ENCODE results near the gene GALNT9. TPM values are rescaled to one million over a fixed set of nuclear protein-coding genes. Genes with fewer than 3 reads are reported as not detected.

GALNT9 gene
- total RNA-seq, 1 donor from 2014 or later: not detected

GRCh38 chr12:132161036-132161781 is 168.2 kb downstream of the GALNT9 start:
- FAIRE-seq (no peak), DNase-seq (ENCODE audit: low read depth) (no peak)
- Histone ChIP-seq H3K27me3 (ENCODE audit: control insufficient read depth, insufficient read depth, low read length) (no peaks in the 10 kb centered on the region), H3K4me3 (ENCODE audit: low read depth, low read length) (no peak overlapping the region), H3K36me3 (ENCODE audit: control insufficient read depth, insufficient read depth, low read length) (no peaks in the 10 kb centered on the region)
- TF ChIP-seq CTCF (IDR thresholded peaks at IDR 0.05; ENCODE audit: insufficient read depth, low read length, severe bottlenecking): no peak

GRCh38 chr12:132160601-132161035 is 168.8 kb downstream of the GALNT9 start:
- no peak overlapping the region for H3K4me3 ChIP-seq (ENCODE audit: low read depth, low read length)

GRCh38 chr12:132160016-132160415 is 169.4 kb downstream of the GALNT9 start:
- Histone ChIP-seq H3K4me3 (ENCODE audit: low read depth, low read length) (no peak overlapping the region), H3K27me3 (ENCODE audit: control insufficient read depth, insufficient read depth, low read length) (no peaks in the 10 kb centered on the region), H3K36me3 (ENCODE audit: control insufficient read depth, insufficient read depth, low read length) (no peaks in the 10 kb centered on the region)
- TF ChIP-seq CTCF (IDR thresholded peaks at IDR 0.05; ENCODE audit: insufficient read depth, low read length, severe bottlenecking): no peak
- no peak for FAIRE-seq
- no peak for DNase-seq (ENCODE audit: low read depth)

More at GRCh38 chr12:132160601-132161035, 168.8 kb downstream of the GALNT9 start:
- DNase-seq (ENCODE audit: low read depth): no peak
- Histone ChIP-seq H3K36me3 (ENCODE audit: control insufficient read depth, insufficient read depth, low read length) (no peaks in the 10 kb centered on the region), H3K27me3 (ENCODE audit: control insufficient read depth, insufficient read depth, low read length) (no peaks in the 10 kb centered on the region)
- no peak for FAIRE-seq
- TF ChIP-seq CTCF (IDR thresholded peaks at IDR 0.05; ENCODE audit: insufficient read depth, low read length, severe bottlenecking): no peak

- no peak for DNase-seq (ENCODE audit: low read depth)
- FAIRE-seq: no peak
- Histone ChIP-seq H3K36me3 (ENCODE audit: control insufficient read depth, insufficient read depth, low read length) (no peaks in the 10 kb centered on the region), H3K4me3 (ENCODE audit: low read depth, low read length) (no peak overlapping the region), H3K27me3 (ENCODE audit: control insufficient read depth, insufficient read depth, low read length) (no peaks in the 10 kb centered on the region)
- TF ChIP-seq CTCF (IDR thresholded peaks at IDR 0.05; ENCODE audit: insufficient read depth, low read length, severe bottlenecking): no peak
Observed at GRCh38 chr12:132159555-132160003, 169.8 kb downstream of the GALNT9 start.

- FAIRE-seq: no peak
- Histone ChIP-seq H3K27me3 (ENCODE audit: control insufficient read depth, insufficient read depth, low read length) (no peaks in the 10 kb centered on the region), H3K4me3 (ENCODE audit: low read depth, low read length) (no peak overlapping the region), H3K36me3 (ENCODE audit: control insufficient read depth, insufficient read depth, low read length) (no peaks in the 10 kb centered on the region)
- peak; percentile 45 for DNase-seq (ENCODE audit: low read depth)
- no peak for TF ChIP-seq CTCF (IDR thresholded peaks at IDR 0.05; ENCODE audit: insufficient read depth, low read length, severe bottlenecking)
Observed at GRCh38 chr12:132158677-132159554, 170.5 kb downstream of the GALNT9 start.
